Activated CD8-positive, alpha-beta memory T cell treated with anti-CD3 and anti-CD28 coated beads for 48 hours (primary cell): ENCODE results near the gene GRIN2C.
"Not testable (repeated sequence)": the region's sequence is repeated elsewhere in the genome, so short reads cannot be mapped to it uniquely, and the experiment has no call there.

ENCODE experiments used
- DNase-seq, 3 experiments: peaks; one replicate each; pipeline ENCODE4 v3.0.0-alpha.2; 2020; ENCODE audit warnings: low read depth in 2 of 3, low spot score in 2 of 3

The GRIN2C gene

GRCh38 chr17:74881073-74881472 is 21.4 kb upstream of the GRIN2C start:
- DNase-seq, result no peak

GRCh38 chr17:74879308-74879707 is 19.6 kb upstream of the GRIN2C start:
- no peak for DNase-seq

DNA sequence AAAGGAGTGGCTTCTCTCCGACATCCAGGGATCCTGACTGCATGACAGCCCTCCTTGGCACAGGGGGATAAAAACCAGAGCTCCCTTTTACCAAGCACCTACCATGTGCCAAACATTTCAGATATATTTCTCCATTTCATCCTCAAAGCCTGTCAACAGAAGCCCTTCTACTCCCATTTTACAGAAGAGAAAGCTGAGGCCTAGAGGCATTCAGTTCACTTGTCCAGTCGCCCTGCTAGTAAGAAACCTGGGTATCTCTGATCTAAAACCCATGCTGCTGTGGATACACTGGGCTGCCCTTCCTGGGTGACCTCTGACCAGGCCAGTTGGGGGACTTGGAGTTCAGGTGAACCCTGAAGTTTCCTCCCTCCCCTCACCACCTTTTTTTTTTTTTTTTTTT is 19.0 kb upstream of the GRIN2C start:
- DNase-seq, result no peak

DNA sequence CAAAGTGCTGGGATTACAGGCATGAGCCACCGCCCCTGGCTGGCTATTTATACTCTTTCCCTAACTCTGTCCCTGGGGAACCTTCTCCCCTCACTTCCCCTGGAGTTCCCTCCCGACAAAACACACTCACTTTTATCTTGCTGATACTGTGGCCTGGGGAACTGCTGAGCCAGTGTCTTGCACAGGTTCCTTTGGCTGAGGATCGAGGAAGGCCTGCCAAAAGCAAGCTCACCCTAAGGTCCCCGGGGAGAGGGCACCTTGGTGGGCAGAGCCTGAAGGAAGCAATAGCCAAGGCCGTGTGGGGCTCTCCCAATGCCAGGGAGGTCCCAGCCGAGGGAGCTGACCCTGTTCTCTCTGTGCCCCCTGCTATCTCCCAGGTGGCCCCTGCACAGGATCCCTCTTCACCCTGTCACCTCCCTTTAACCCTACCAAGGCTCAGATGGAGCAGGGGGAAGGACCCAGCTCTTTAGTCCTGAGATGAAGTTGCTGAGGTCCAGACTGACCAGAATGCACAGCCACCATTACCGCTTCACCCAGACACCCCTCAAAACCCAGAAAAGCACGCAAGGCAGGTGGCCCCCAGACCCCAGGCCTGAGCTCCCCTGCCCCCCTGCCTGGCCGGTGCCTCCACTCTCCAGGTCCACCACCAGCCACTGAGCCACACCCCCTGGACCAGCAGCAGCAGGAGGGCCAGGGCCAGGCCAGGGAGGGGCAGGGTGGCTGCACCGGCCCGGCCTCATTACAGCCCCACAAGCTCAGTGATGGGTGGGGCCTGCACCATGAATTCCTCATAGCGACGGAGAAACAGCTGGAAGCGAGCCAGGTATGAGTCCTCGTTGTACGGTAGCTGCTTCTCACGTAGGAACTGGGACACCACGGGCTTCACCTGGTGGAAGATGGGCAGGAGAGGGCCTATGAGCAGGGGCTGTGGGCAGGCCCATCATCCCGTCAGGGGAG is 18.2 kb upstream of the GRIN2C start:
- no peak for DNase-seq

GRCh38 chr17:74875977-74876593 is 16.4 kb upstream of the GRIN2C start:
- no peak for DNase-seq

GRCh38 chr17:74875155-74875976 is 15.7 kb upstream of the GRIN2C start:
- no peak for DNase-seq

GRCh38 chr17:74874615-74875037 is 14.9 kb upstream of the GRIN2C start:
- DNase-seq, result no peak

GRCh38 chr17:74873874-74874614 is 14.4 kb upstream of the GRIN2C start:
- no peak for DNase-seq

DNA sequence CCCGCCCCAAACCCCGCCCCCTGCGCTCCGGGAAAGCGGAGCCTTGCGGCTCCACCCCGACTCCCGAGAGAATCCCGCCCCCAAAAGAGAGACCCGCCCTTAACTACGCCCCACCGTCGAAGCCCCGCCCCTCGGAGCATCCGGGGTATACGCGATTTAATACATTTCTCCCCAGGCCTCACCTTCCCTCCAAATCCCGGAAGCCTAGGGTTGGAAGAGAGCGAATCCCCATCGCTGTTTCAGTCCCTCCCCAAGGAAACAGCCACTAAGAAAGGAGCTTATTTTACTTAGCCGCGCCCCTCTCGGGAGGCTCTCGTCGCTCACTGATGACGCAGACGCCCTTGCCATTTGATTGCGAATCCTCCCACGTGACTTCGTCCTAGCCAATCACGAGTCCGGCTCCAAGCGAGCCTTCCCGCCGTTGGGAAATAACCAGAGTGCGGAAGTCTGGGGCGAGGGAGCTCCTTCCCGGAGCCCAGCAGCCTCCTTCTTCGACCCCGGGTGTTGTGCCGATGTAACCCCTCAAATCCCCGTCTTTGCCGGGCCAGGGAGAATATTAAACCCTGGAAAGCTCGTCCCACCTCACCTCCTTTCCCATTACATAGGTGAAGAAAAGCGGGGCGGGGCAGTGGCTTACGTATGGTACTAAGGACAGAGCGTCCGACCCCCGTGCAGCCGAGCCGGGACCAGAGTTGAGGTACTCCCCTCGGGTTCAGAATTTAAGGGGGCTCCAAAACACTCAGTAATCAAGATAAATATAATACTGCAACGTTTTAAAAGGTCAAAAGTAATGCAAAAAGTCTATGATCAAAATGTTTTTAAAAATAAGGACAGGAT is 13.6 kb upstream of the GRIN2C start:
- DNase-seq, result peak; percentile 96 to 99 (median 99)

GRCh38 chr17:74872313-74873036 is 12.8 kb upstream of the GRIN2C start, which contains the start of gene FDXR:
Gene FDXR, minus strand, starts transcription at chr17:74872994. Its CDS starts 50 bp downstream, at chr17:74872944.
- no peak for DNase-seq

- no peak for DNase-seq
Observed at GRCh38 chr17:74871356-74872076, 11.8 kb upstream of the GRIN2C start.

- no peak for DNase-seq
Observed at GRCh38 chr17:74870512-74870911, 10.8 kb upstream of the GRIN2C start.

DNA sequence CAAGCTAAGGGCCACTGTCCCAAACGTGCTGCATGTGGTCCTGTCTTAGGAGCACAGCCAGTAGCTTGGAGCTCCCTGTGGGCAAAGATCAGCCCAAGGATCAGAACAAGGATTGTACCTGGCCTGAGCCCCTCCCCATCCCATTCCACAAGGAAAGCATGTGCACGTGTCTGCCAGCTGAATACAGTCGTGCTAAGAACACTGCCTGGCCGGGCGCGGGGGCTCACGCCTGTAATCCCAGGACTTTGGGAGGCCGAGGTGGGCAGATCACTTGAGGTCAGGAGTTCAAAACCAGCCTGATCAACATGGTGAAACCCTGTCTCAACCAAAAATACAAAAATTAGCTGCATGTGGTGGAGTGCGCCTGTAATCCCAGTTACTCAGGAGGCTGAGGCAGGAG is 10.3 kb upstream of the GRIN2C start:
- DNase-seq, result not testable (repeated sequence)

DNA sequence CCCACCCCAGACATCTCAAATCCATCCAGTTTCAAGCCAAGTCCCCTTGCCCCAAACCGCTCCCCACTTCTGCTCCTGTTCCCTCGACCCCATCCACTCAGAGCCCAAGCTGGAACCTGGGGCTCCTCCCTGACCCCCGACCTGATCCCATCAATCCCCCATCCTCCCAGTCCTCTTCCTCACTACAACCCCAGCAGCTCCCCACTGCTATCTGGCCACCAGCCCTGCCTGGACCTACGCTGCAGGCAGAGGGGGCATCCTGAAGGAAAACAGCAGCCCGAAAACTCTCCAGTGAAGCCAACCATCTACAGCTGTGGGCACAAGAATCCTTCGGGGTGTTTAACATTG is 9.2 kb upstream of the GRIN2C start:
- DNase-seq, result no peak

DNA sequence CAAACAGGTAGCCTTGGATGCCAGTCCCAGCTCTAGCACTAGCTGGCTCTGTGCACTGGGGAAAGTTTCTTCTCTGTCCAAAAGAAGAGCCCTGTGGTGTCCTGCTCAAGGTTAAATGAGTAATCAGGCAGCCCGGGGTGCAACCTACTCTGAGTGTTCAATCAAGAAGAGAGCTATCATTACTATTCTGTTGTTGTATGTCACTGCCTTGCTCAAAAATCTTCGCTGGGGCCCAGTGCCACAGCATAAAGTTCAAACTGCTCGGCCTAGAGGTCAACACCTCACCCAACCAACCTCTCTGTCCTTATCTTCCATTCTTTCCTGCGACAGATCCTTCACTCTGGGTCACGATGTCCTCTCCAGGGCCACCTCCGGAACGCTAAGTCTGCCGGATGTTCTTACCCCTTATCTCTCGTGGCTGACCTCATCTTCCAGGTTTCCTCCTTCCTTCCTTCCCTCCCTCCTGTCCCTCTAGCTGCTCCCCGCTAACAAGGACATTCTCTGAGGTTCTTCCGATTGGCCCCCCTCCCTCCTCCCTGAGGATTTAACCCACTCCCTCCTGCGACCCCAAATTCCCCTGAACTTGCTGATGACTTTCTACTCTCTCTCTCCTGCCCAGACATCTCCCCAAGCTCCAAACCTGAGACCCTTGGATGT is 8.7 kb upstream of the GRIN2C start:
- DNase-seq, result no peak

DNA sequence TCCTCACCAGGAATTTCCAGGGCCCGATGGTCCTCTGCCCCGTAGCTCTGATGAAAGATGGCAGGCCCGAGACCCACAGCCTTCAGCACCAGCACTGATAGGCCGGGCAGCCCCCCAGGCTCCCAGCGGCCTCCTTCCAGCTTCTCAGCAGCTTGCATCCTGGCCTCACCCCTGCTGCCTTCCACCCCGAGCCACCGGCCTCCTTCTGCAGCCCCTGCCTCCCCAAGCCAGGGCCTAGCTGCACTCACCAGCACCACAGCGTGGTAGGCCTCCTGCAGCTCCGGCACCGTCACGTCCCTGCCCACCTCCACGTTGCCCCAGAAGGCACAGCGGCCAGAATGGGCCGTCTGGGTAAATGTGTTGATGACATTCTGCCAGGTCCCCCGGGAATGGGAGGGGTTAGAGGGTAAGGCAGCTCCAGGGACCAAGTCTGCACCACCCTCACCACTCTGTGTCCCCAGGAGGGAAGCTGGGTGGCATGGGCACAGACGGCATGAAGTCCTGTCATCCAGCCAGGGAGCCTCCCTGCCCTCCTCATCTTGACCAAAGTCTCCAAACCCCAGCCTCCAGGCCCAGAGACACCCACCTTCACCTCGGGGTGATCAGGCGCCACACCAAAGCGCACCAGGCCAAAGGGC is 6.6 kb upstream of the GRIN2C start:
- no peak for DNase-seq

- no peak for DNase-seq
Observed at GRCh38 chr17:74865504-74866197, 6.0 kb upstream of the GRIN2C start.
